H1 (cell line): ENCODE data around the gene BPI. TPM values are rescaled to one million over a fixed set of nuclear protein-coding genes. Genes with fewer than 3 reads are reported as not detected.

ENCODE experiments used
- CTCF ChIA-PET: fragments of 300-600 bp; sonication (Branson Sonifier 250); formaldehyde crosslinking; loops from one replicate; lab custom pipeline; 2021; ENCODE audit not compliant: partially characterized antibody; lab: Charles Lee
- POLR2A ChIA-PET: fragments of 300-600 bp; sonication (Branson Sonifier 250); formaldehyde crosslinking; loops from one replicate; lab custom pipeline; 2021; ENCODE audit warnings: inconsistent platforms; ENCODE audit not compliant: partially characterized antibody; lab: Charles Lee
- DNase-seq, 2 experiments: peaks; one replicate each; pipeline versions ENCODE4 v3.0.0 to v3.0.0-alpha.2; 2010 to 2022; ENCODE audit warnings: low spot score in 2 of 2, low read depth in 1 of 2, mixed read lengths in 1 of 2
- FAIRE-seq: peaks from 2 replicates; lab custom pipeline; 2011; peaks lifted over from hg19 to GRCh38; lab: Jason Lieb, UNC
- H2AFZ ChIP-seq: 2 replicates; pipeline ENCODE4 v1.8.1; 2012; ENCODE audit warnings: low read length, inconsistent platforms
- H2AK5ac ChIP-seq: 2 replicates; pipeline ENCODE4 v1.6.1; 2013; ENCODE audit warnings: low read depth, low read length
- H2BK120ac ChIP-seq: replicated peaks from 2 replicates; pipeline ENCODE3; 2013; ENCODE audit warnings: low read depth, low read length, inconsistent platforms
- H2BK12ac ChIP-seq: 2 replicates; pipeline ENCODE4 v1.6.1; 2013; ENCODE audit warnings: low read depth, low read length
- H2BK15ac ChIP-seq: 2 replicates; pipeline ENCODE4 v1.6.1; 2013; ENCODE audit warnings: low read length
- H2BK20ac ChIP-seq: 2 replicates; pipeline ENCODE4 v1.6.1; 2013; ENCODE audit warnings: low read length
- H2BK5ac ChIP-seq: 2 replicates; pipeline ENCODE4 v1.6.1; 2013; ENCODE audit warnings: low read depth, low read length
- H3K14ac ChIP-seq: 2 replicates; pipeline ENCODE4 v1.6.1; 2013; ENCODE audit warnings: inconsistent platforms; ENCODE audit not compliant: insufficient read length
- H3K18ac ChIP-seq: 2 replicates; pipeline ENCODE4 v1.6.1; 2013; ENCODE audit warnings: low read length; ENCODE audit errors: extremely low read depth
- H3K23ac ChIP-seq: 2 replicates; pipeline ENCODE4 v1.6.1; 2013; ENCODE audit warnings: inconsistent platforms; ENCODE audit not compliant: insufficient read length
- H3K23me2 ChIP-seq: 2 replicates; pipeline ENCODE4 v1.6.1; 2013; ENCODE audit warnings: low read depth, low read length
- H3K27ac ChIP-seq: 2 replicates; pipeline ENCODE4 v1.6.1; 2011; ENCODE audit warnings: low read depth, low read length, inconsistent platforms
- H3K27me3 ChIP-seq, 4 experiments: replicated peaks in 1 of 4; 1 replicate in 1 of 4; 2 replicates in 3 of 4; pipeline versions ENCODE4 v1.6.1 to v1.8.1; 2011 to 2013; ENCODE audit warnings: low read length in 3 of 4, mild to moderate bottlenecking in 3 of 4, inconsistent platforms in 2 of 4, mixed read lengths in 2 of 4, moderate library complexity in 1 of 4; ENCODE audit not compliant: control insufficient read depth in 3 of 4, insufficient read depth in 3 of 4; ENCODE audit errors: extremely low read depth in 1 of 4
- H3K36me3 ChIP-seq, 4 experiments: 2 replicates each; pipeline versions ENCODE4 v1.6.1 to v1.8.1; 2011 to 2013; ENCODE audit warnings: mild to moderate bottlenecking in 4 of 4, low read length in 3 of 4, moderate library complexity in 2 of 4, control low read depth in 1 of 4, inconsistent platforms in 1 of 4; ENCODE audit not compliant: insufficient read depth in 4 of 4, control insufficient read depth in 2 of 4
- H3K4ac ChIP-seq: replicated peaks from 2 replicates; pipeline ENCODE3; 2013; ENCODE audit warnings: low read length, low read depth, mixed read lengths, inconsistent platforms; ENCODE audit not compliant: insufficient read length
- H3K4me1 ChIP-seq, 4 experiments: replicated peaks in 1 of 4; 1 replicate in 1 of 4; 2 replicates in 3 of 4; pipeline versions ENCODE4 v1.6.1 to v1.8.1; 2011 to 2013; ENCODE audit warnings: low read length in 3 of 4, inconsistent platforms in 2 of 4, mixed read lengths in 1 of 4; ENCODE audit not compliant: insufficient read depth in 4 of 4, control insufficient read depth in 3 of 4
- H3K4me2 ChIP-seq, 2 experiments: 2 replicates each; pipeline versions ENCODE4 v1.6.1 to v1.8.1; 2011 to 2013; ENCODE audit warnings: low read depth in 2 of 2, low read length in 2 of 2, control low read depth in 1 of 2, inconsistent platforms in 1 of 2, mild to moderate bottlenecking in 1 of 2; ENCODE audit not compliant: insufficient read depth in 1 of 2
- H3K4me3 ChIP-seq, 4 experiments: fragments of 200-600, 300-600 bp in 1 of 4; sonication (generic), shearing (Covaris generic), sonication (Bioruptor Twin) in 1 of 4; 2 replicates each; pipeline versions ENCODE4 v1.5.1 to v1.8.1; 2011 to 2016; ENCODE audit warnings: low read length in 4 of 4, low read depth in 3 of 4, control low read depth in 2 of 4, inconsistent platforms in 2 of 4, mild to moderate bottlenecking in 2 of 4, mixed read lengths in 1 of 4, moderate library complexity in 1 of 4; ENCODE audit not compliant: insufficient read depth in 2 of 4; ENCODE audit errors: extremely low read depth in 1 of 4
- H3K56ac ChIP-seq: replicated peaks from 2 replicates; pipeline ENCODE3; 2013; ENCODE audit warnings: low read depth, mild to moderate bottlenecking, mixed read lengths, low read length, inconsistent platforms; ENCODE audit not compliant: insufficient read length
- H3K79me1 ChIP-seq: 2 replicates; pipeline ENCODE4 v1.6.1; 2013; ENCODE audit warnings: low read depth, low read length, control low read depth
- H3K79me2 ChIP-seq, 2 experiments: 2 replicates each; pipeline versions ENCODE4 v1.6.1 to v1.8.1; 2012 to 2013; ENCODE audit warnings: low read length in 2 of 2, mild to moderate bottlenecking in 2 of 2, inconsistent platforms in 1 of 2; ENCODE audit not compliant: insufficient read depth in 2 of 2, control insufficient read depth in 1 of 2
- H3K9ac ChIP-seq, 4 experiments: replicated peaks in 1 of 4; 1 replicate in 1 of 4; 2 replicates in 3 of 4; pipeline versions ENCODE4 v1.6.1 to v1.8.1; 2011 to 2013; ENCODE audit warnings: low read depth in 3 of 4, low read length in 3 of 4, control low read depth in 2 of 4, mild to moderate bottlenecking in 2 of 4, moderate library complexity in 2 of 4, inconsistent platforms in 1 of 4; ENCODE audit errors: extremely low read depth in 1 of 4
- H3K9me3 ChIP-seq, 2 experiments: 2 replicates each; pipeline versions ENCODE4 v1.6.1 to v1.8.1; 2012 to 2013; ENCODE audit warnings: mild to moderate bottlenecking in 2 of 2, moderate library complexity in 2 of 2, control low read depth in 1 of 2, inconsistent platforms in 1 of 2, low read depth in 1 of 2, low read length in 1 of 2, mixed read lengths in 1 of 2; ENCODE audit not compliant: insufficient read depth in 2 of 2
- H4K20me1 ChIP-seq, 2 experiments: replicated peaks in 1 of 2; 2 replicates each; pipeline versions ENCODE3 to v1.8.1; 2011 to 2013; ENCODE audit warnings: inconsistent platforms in 2 of 2, low read length in 2 of 2, mild to moderate bottlenecking in 1 of 2; ENCODE audit not compliant: insufficient read depth in 2 of 2, control insufficient read depth in 1 of 2
- H4K5ac ChIP-seq: 2 replicates; pipeline ENCODE4 v1.6.1; 2013; ENCODE audit warnings: low read length, low read depth, mixed read lengths, inconsistent platforms; ENCODE audit not compliant: insufficient read length
- H4K8ac ChIP-seq: 2 replicates; pipeline ENCODE4 v1.8.0; 2013; ENCODE audit warnings: mild to moderate bottlenecking, moderate library complexity, low read length, inconsistent platforms; ENCODE audit not compliant: insufficient read depth; ENCODE audit errors: extremely low read depth
- H4K91ac ChIP-seq: replicated peaks from 2 replicates; pipeline ENCODE3; 2013; ENCODE audit warnings: low read length, mixed read lengths, inconsistent platforms; ENCODE audit not compliant: insufficient read length
- ASH2L ChIP-seq: fragments of 200-600, 300-600 bp; sonication (generic); IDR thresholded peaks from one replicate; pipeline ENCODE4 v1.7.1; 2017; ENCODE audit warnings: low read length
- CBX5 ChIP-seq: fragments of 300-800, 300-1000 bp; sonication (generic); IDR thresholded peaks from 2 replicates; pipeline ENCODE4 v1.7.1; 2016; ENCODE audit warnings: antibody characterized with exemption, low read length, low read depth
- EGR1 ChIP-seq: IDR thresholded peaks from 2 replicates; pipeline ENCODE4 v1.6.1; 2011; ENCODE audit warnings: low read depth, low read length, borderline replicate concordance
- PHF8 ChIP-seq: fragments of 200-600 bp; sonication (generic); conservative IDR thresholded peaks from 2 replicates; pipeline ENCODE4 v1.7.1; 2012; ENCODE audit warnings: low read depth, mild to moderate bottlenecking, inconsistent platforms, low read length, moderate library complexity
- POU5F1 ChIP-seq: IDR thresholded peaks from 2 replicates; pipeline ENCODE4 v1.6.1; 2011; ENCODE audit warnings: low read depth, mild to moderate bottlenecking, low read length, moderate library complexity
- RAD21 ChIP-seq, 2 experiments: IDR thresholded peaks in 1 of 2; conservative IDR thresholded peaks in 1 of 2; 2 replicates each; pipeline ENCODE4 v1.6.1; 2011; ENCODE audit warnings: low read depth in 2 of 2, low read length in 2 of 2, improper control_type of control experiment in 1 of 2, inconsistent platforms in 1 of 2, mild to moderate bottlenecking in 1 of 2, moderate library complexity in 1 of 2
- SIRT6 ChIP-seq: IDR thresholded peaks from one replicate; pipeline ENCODE4 v1.7.1; 2012; ENCODE audit warnings: low read length, inconsistent platforms
- SP4 ChIP-seq: IDR thresholded peaks from 2 replicates; pipeline ENCODE4 v1.6.1; 2012; ENCODE audit warnings: low read length, inconsistent platforms
- SUZ12 ChIP-seq: fragments of 200-600 bp; sonication (generic); IDR thresholded peaks from 2 replicates; pipeline ENCODE4 v1.6.1; 2012; ENCODE audit warnings: mild to moderate bottlenecking, inconsistent platforms, low read length, moderate library complexity, mixed read lengths
- WGBS, 2 experiments: shearing (Covaris generic) in 1 of 2; methylation state at CpG; one replicate each; pipeline versions ENCODE4 v1.1.6 to v1.1.7; 2013 to 2015; ENCODE audit warnings: low lambda C conversion rate in 2 of 2, mixed read lengths in 2 of 2, inconsistent platforms in 1 of 2, low coverage in 1 of 2, missing lambda C conversion rate in 1 of 2; ENCODE audit not compliant: insufficient replicate concordance in 2 of 2, insufficient coverage in 1 of 2, insufficient read length in 1 of 2; ENCODE audit errors: extremely low coverage in 1 of 2, missing lambda C conversion rate in 1 of 2; 5-methylcytosine and 5-hydroxymethylcytosine counted together
- polyA plus RNA-seq, 7 experiments: library from polyadenylated mRNA; depleted of rRNA in 3 of 7; stranded (reverse) in 5 of 7; unstranded in 2 of 7; fragments of >200 nt in 5 of 7; fragments of 200-250 nt in 2 of 7; gene quantifications; 1 replicate in 5 of 7; 2 replicates in 1 of 7; 4 replicates in 1 of 7; pipeline versions ENCODE4 v1.2.1 to v1.2.3, GENCODE V29; 2011 to 2013; ENCODE audit warnings: missing spikeins in 2 of 7, mixed read lengths in 2 of 7
- total RNA-seq: library from RNA; stranded (reverse); fragmentation: NEBNext Ultra II Directional; extraction: Animal tissue kit (Norgen Biotek cat#: 25700); gene quantifications from 2 replicates; pipeline ENCODE4 v1.2.1, GENCODE V29; 2021
- TF ChIP-seq, protein P1 (sequence below): IDR thresholded peaks from 2 replicates; pipeline ENCODE4 v1.6.1; 2011; ENCODE audit warnings: low read length, improper control_type of control experiment
- TF ChIP-seq, protein P2 (sequence below): IDR thresholded peaks from 2 replicates; pipeline ENCODE4 v1.6.1; 2012; ENCODE audit warnings: inconsistent platforms
- TF ChIP-seq, protein P3 (sequence below): IDR thresholded peaks from 2 replicates; pipeline ENCODE4 v1.6.1; 2012; ENCODE audit warnings: inconsistent platforms

The BPI gene
- total and polyA plus RNA-seq, 2 of the 8 experiments (the other 6 are each of a cell fraction or from before 2014, with no cell fraction given): not detected

DNA sequence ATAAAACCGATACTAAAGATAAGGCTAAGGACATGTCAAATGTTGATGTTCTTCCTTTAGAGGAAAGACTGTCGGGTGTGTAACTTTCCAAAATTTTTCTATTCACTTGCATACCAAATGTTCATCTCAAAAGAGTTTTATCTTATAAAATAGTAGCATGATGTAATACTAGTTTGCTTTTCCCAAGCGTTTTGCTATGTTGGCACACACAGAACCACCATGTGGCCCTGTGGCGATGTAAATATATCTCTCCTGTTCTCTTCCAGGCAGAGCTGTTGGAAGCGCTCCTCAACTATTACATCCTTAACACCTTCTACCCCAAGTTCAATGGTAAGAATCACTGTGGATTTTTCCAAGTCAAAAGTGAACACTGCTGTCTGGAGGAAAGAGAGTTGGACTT lies 68.8 kb downstream of the BPI start:
- DNase-seq (no peak), FAIRE-seq (no peak)
- H2BK15ac ChIP-seq: no peak overlapping the region
- no peaks in the 10 kb centered on the region; a peak in 1 of 7 replicates for H3K27me3 ChIP-seq
- H3K4me2 ChIP-seq: no peak overlapping the region
- no peak overlapping the region for H3K4me3 ChIP-seq
- CTCF ChIA-PET: interaction anchor here (1.1 to 9.9 kb wide), 8 partner anchors 9 to 36 kb away, joined by 3 to 90 read pairs (median 3); no protein-coding TSS in a partner anchor
- no peak overlapping the region for H4K91ac ChIP-seq
- POLR2A ChIA-PET: interaction anchor here (1.0 to 1.4 kb wide), 2 partner anchors 43 to 100 kb away, joined by 3 to 4 read pairs; partner anchors contain the start of gene RALGAPB
- H3K27ac ChIP-seq: no peak overlapping the region
- H3K23me2 ChIP-seq: no peaks in the 10 kb centered on the region
- H3K36me3 ChIP-seq: no peaks in the 10 kb centered on the region
- H3K4ac ChIP-seq: no peak overlapping the region
- H2AK5ac ChIP-seq: no peak overlapping the region
- no peak overlapping the region for H3K56ac ChIP-seq
- no peak overlapping the region for H3K18ac ChIP-seq
- H3K23ac ChIP-seq: no peak overlapping the region
- TF ChIP-seq, protein P1, sequence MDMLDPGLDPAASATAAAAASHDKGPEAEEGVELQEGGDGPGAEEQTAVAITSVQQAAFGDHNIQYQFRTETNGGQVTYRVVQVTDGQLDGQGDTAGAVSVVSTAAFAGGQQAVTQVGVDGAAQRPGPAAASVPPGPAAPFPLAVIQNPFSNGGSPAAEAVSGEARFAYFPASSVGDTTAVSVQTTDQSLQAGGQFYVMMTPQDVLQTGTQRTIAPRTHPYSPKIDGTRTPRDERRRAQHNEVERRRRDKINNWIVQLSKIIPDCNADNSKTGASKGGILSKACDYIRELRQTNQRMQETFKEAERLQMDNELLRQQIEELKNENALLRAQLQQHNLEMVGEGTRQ: no peak
- TF ChIP-seq, protein P2, sequence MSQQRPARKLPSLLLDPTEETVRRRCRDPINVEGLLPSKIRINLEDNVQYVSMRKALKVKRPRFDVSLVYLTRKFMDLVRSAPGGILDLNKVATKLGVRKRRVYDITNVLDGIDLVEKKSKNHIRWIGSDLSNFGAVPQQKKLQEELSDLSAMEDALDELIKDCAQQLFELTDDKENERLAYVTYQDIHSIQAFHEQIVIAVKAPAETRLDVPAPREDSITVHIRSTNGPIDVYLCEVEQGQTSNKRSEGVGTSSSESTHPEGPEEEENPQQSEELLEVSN: no peak
- TF ChIP-seq PHF8: no peak
- TF ChIP-seq SP4: no peak
- TF ChIP-seq EGR1: no peak
- no peak for TF ChIP-seq RAD21 (IDR thresholded peaks at IDR 0.05 in 1 of 2, conservative IDR thresholded peaks at IDR 0.05 in 1 of 2; ENCODE audit: low read depth in 2 of 2, low read length in 2 of 2)
- no peak for TF ChIP-seq ASH2L
- TF ChIP-seq POU5F1: no peak
- TF ChIP-seq SIRT6: no peak
- TF ChIP-seq SUZ12: no peak
- no peak for TF ChIP-seq CBX5
- TF ChIP-seq, protein P3, sequence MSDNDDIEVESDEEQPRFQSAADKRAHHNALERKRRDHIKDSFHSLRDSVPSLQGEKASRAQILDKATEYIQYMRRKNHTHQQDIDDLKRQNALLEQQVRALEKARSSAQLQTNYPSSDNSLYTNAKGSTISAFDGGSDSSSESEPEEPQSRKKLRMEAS: no peak
- H3K9me3 ChIP-seq: no peaks in the 10 kb centered on the region
- H3K14ac ChIP-seq: no peak overlapping the region
- H4K5ac ChIP-seq: no peak overlapping the region
- H3K79me1 ChIP-seq: no peaks in the 10 kb centered on the region
- H2BK5ac ChIP-seq: no peak overlapping the region
- no peak overlapping the region for H2BK20ac ChIP-seq
- H4K8ac ChIP-seq: no peak overlapping the region
- H4K20me1 ChIP-seq: no peaks in the 10 kb centered on the region
- 94% methylated on average over 5 of the region's 5 CpGs; no CpG with 5 or more reads in 1 of the 2 experiments for WGBS, 2 experiments
- H2BK12ac ChIP-seq: no peak overlapping the region
- no peak overlapping the region for H3K9ac ChIP-seq
- H3K4me1 ChIP-seq: peaks cover 0 to 3% (median 0%) of the 10 kb centered on the region in 4 experiments; a peak in 1 of 7 replicates
- no peaks in the 10 kb centered on the region for H3K79me2 ChIP-seq
- no peak overlapping the region for H2BK120ac ChIP-seq
- H2AFZ ChIP-seq: no peak overlapping the region
